NOMO-1 treated with DMSO at 0.1 percent for 48 hours (cell line): ENCODE results near the gene STPG1.

Source experiments
- DNase-seq: peaks from one replicate; lab custom pipeline; 2025; ENCODE audit not compliant: unreplicated experiment; lab: John Stamatoyannopoulos, UW

Gene STPG1

DNA sequence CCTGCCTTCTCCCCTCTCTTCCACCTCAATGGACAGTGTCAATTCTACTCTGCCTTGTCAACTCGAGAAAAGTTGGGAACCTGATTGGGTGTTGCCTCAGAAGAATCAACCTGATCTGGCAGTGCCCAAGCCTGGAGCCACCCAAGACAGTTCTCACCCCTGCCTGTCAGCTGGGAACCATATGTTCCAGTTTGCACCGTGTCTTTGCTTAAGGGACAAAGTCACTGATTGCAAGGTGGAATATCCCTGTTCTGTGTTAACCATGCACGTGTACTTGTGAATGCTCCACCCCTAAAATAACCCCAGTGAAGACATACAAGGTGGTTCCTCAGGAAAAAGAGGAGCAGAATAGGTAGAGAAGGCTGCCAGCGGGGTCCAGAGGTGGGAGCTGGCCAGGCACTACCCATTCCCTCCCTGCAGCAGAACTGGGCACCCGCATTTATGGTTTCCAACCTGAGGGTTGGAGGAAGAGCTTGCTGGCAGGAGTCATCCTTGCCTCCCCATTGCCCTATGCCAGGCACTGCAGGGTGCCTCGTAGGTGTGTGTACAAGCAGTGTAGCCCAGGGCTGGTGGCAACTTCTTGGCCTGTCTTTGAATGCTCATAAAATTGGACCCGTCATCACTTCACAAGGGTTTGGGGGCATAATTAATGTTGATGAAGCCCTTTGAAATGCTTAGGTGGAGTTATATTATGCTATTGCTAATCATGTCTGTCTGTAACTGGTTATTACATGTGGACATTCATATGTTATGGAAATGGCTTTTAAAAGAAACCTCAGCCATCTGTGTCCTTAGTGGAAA is 13.4 kb upstream of the STPG1 start:
- DNase-seq = no peak

DNA sequence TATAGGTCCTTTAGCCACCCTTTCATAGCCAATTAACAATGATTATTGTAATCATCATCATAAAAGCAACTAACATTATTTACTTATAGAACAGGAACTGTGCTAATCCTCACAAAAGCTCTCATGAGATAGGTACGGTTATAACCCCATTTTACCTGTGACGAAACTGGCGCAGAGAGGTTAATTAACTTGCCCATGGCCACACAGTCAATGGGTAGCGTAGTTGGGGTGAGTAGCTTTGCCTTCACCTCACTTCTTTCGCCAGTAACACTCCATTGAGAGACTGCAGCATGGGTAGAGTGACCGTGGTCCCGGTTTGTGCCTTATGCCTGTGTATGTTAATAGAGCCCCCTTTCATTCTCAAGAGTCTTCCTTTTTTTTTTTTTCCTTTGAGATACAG is 12.3 kb upstream of the STPG1 start:
- DNase-seq = no peak

DNA sequence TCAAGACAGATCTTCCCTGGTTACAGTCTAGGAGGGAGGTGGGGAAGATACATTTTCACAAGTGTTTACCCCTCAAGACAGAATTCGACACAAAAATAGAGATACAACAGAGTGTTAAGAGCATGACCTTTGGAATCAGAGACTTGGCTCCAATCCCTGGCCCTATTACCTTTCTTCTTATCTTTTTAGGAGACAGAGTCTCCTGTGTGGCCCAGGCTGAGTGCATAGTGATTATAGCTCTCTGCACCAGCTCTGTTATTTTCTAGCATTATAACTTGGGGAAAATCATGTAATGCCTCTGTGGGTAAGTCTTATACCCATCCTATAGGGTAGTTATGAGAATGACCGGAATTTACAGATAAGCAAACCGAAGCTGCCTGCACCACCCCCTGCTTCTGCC is 11.9 kb upstream of the STPG1 start:
- DNase-seq = no peak

DNA sequence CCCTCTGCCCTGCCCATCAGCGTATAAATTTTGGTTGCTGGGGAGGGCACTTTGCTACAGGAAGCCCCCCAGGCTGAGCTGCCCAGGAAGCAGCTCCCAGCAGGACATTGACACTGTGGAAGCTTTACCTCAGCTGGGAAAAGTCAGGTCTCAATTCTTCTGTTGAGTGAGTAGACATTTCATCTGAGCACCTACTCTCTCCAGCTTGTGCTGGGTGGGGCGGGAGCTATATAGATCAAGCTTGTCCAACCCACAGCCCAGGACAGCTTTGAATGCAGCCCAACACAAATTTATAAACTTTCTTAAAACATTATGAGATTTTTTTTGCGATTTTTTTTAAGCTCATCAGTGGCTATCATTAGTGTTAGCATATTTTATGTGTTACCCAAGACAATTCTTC is 11.4 kb upstream of the STPG1 start:
- DNase-seq = no peak

DNA sequence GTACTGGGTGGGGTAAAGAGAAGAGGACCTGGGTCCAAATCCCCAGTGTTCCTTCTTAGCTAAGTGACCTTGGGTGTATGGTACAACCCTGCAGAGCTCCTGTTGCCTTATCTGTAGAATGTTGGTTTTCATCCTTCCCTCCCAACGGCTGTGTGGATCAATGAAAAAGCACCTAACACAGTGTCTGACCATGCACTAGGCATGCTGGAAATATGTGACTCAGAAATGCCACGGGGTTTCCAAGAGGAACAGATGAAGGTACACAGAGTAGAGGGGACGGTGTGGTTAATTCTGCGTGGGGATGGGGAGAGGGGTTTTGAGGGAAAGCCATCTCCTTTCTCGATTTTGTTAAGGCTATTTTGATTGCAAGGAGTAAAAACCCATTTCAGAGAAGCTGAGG is 10.6 kb upstream of the STPG1 start:
- no peak for DNase-seq

DNA sequence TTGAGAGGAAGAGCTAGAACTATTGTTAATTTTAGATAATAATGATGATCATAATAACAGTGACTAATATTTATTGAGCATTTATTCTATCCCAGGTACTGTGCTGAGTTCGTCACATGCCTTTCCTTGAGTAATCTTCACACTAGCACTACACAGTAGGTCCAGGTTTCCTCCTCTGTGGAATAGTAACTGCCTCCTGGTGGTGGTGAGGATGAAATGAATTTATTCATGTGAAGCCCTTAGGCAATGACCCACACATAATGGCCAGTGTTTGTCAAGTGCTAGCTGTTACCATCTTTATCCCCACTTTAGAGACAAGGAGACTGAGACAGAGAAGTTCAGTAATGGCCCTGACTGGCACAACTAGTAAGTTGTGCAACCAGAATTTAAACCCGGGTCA is 7.9 kb upstream of the STPG1 start:
- no peak for DNase-seq

DNA sequence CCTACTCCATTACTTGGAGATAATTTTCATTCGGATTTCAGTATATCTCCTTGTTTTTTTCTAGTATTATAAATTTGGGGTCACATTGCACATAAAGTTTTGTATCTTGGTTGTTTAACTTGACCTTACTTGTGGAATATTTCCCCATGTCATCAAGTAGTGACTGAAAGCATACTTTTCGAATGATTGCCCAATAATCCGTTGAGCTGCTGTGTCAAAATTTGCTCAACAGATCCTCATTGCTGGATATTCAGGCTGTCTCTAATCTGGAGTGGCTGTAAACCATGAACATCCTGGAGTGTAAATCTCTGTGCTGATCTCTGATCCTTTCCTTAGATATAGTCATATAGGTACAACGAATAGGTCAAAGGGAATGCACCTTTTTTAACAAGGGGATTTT is 7.0 kb upstream of the STPG1 start:
- peak; percentile 79 for DNase-seq

DNA sequence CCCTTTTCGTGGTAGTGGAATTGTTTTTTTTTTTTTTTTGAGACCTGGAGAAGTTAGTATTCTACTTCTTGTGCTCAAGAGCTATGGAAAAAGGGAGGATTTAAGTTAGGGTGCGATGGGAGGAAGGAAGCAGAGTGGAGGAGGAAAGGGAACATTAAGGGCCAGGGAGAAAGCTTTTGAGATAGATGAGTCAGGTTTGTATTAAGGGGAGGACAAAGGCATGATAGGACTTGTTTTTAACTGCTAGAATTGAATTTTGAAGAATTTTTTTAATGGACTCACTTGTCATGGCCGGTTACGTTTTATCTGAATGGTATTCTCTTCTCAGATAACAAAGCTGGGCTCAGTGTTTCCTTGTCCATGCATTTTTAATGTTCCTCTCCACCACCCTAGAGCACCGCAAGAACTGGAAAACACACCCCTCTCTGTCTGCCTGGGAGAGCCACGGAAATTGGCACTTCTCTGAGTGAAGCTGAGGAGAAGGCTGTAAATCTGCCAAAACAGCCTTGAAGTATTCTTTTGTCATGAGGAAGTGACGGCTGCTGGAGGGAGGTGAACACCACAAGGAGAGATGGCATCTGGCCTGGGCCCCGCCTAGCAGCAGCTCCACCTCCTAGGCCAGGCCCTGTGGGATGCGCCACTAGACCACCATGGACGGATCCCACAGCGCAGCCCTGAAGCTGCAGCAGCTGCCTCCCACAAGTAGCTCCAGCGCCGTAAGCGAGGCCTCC is 5.5 kb upstream of the STPG1 start:
- peak; percentile 92 for DNase-seq

DNA sequence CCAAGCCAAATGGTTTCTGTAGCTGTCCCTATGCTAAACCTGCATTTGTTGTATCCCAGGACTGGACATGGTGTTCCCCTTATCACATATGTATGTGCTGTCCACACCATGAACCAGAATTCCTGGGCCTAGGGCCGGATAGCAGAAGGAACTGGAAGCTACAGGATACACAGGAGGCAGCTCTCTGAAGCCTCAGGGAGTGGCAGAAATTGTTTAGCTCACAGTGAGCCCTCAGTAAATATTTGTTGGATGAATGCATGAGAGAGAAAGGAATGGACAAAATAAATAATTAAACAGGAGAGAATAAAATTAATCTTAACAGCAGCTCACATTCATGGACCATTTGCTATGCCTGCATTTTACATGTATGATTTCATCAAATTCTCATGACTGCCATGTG is 4.1 kb upstream of the STPG1 start:
- no peak for DNase-seq

DNA sequence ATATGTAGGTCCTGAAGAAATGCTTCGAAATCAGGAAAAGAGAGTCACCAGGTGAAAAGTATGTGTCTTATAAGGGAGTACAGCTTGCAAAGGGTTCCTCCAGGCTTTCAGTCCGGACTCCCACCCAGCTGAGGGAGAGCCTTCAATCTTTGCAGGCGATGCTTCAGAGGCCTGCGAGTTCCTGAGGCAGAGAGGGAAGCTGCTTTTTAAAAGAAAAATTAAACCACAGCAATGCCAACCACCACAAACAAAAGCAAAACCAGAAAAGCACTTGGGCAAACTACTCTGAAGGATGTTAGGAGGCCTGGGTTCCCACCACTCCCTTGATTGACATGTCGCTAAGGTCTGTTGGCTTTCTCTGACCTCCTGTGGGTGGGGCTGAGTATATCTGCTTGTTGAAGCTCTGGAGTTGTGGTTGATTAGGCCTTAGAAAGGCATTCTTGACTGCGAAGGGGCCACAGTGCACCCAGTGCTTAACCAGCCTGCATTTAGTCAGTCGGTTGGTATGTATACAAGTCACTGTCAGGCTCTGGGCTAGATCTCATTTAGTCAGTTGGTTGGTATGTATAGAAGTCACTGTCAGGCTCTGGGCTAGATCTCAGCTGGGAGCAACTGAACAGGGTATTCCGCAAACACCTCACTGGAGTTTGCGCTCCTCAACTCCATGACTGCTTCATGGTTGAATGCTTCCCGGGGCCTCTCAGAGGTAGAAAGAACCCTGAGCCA is 3.2 kb upstream of the STPG1 start:
- DNase-seq = peak; percentile 25

DNA sequence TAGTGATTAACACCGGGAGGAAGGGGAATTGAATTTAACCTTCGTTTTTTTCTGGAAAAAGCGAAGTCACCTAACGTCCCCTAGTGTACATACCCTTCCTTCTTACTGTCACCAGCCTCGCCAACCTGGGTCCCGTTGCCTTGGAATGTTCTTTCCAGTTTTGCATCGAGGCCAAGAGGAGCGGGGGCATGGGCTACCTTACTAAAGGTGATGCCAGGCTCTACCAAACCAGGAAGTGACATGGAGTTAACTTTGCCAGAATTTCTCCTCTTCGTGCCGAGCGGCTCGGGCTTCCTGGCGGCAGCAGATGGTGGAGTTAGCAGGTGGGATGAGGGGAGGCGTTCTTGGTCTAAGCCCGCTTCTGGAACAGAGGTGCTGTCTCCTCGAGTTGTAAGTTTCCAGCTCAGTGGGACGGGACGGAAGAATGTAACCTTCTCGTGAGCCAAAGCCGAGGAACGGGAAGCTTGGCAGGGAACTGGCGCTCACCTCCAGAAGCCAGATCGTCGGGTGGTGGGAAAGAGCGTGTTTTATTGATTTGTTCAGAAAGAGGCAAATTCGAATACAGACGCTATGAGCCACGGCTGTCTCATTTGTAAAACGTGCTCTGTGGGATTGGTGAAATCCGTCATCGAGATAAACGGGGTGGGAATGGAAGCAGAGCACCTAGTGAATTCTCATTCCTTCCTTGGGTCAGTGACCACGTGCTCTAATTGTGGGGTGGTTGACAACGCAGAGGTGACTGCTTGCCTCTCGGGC is 2.5 kb upstream of the STPG1 start:
- peak; percentile 26 for DNase-seq

DNA sequence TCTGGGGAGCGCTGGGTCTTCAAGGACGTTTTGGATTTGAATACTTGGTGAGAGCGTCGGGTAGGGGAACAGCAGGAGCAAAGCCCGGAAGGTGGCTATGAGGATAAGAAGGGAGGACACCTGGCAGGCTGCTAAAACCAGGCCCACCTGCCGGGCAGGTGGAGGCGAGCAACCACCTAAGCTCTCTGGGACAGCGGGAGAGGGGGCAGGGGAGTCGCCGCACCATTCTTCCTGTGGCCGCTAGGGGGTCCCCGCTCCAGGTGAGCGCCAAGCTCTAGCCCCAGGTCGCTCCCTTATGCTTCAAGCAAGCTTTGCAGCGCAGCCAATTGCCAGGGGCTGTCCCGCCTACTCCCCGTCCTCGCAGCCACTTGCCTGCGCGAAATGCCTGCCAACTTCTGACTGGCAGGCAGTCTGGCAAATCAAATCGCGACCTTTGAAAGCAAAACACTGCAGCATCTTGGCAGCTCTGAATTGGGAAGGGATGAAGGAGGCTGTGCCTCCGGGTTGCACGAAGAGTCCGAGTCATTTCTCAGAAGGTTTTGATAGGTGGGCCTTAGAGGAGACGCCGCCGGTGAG is 1.8 kb upstream of the STPG1 start, which contains the start of gene NIPAL3:
NIPAL3 (plus strand) TSS at position 469 of the 576 bp plus-strand sequence. CDS start 3,746 bp downstream, outside the sequence.
- DNase-seq = peak; percentile 98

DNA sequence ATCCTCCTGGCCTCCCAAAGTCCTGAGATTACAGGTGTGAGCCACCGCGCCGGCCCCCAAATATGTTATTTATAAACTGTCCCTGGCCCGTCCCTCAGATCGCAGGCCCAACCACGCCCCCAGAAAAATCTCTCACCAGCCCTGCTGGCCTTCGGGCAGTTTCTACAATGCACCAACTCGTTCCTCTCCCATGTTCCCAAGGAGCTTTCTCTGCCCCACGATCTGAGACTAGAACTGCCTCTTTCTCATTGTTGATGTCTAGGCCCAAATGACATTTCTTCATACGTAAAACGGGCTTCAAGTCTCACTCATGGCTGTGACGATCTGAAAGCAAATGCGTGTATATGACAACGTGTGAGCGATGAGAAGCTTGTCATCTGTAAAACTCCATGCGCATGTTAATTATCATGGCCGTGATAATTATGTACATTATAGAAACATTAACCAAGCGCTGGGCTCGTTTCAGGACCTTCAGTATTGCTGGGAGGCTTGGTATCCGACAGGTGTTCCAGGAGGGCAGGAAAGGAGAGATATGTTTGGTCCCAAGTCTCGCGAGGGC is 1.3 kb upstream of the STPG1 start:
- DNase-seq = no peak

DNA sequence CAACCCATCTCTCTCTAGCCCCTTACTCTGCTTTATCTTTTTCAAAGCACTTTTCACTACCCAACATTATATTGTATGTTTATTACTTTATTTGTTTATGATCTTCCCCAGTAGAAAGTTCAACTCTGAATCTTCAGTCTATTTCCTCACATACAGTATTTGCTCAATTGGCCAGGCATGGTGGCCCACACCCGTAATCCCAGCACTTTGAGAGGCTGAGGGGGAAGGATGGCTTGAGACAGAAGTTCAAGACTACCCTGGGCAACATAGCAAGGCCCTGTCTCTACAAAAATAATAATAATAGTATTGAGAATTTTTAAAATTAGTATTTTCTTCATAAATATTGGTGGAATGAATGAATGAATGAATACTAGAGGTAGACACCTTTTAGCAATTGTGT is 1.2 kb downstream of the STPG1 start:
- DNase-seq = no peak

DNA sequence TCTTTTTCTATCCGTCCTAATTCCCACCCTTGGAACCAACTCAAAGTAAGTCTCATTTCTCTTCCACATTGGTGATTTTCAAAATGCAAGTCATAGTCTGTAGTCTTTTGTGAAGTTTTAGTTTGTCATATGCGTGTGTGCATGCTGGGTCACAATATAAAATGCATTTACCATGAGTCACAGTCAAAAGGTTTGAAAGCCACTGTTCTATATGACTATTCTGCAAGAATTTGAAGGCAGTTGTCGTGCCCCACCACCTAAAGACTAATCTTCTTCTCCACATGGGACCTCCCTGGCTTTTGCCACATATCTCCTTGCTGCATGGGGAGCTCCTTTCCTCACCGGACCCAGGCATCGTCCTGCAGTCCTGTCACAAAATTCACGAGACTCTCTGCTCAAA is 1.6 kb downstream of the STPG1 start:
- peak; percentile 21 for DNase-seq

DNA sequence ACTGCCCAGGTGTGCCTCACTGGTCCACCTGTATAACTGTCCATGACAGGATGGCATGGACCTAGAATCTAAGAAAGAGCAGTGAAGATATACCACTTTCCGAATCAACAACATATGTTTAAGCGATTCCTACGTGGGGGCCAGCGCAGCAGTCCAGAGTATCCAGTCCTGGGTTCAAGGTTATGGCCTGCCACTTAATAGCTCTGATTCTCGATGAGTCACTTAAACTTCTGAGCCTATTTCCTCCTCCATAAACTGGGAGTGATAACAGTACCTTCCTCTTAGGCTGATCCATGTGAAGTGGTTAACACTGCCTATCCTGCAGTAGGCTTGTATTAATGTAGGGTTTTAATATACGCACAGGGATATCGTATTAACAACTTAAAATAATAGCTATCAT is 2.8 kb downstream of the STPG1 start:
- DNase-seq = no peak

DNA sequence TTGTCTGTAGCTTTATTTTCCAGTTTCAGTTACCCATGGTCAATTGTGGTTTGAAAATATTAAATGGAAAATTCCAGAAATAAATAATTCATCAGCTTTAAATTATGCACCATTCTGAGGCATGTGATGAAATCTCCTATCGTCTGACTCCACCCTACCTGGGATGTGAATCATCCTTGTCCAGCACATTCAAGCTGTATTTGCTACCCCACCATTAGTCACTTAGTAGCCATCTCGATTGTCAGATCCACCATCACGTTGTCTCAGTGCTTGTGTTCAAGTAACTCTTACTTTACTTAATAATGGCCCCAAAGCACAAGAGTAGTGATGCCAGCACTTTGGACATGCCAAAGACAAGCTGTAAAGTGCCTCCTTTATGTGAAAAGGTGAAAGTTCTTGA is 4.0 kb downstream of the STPG1 start:
- DNase-seq = no peak

DNA sequence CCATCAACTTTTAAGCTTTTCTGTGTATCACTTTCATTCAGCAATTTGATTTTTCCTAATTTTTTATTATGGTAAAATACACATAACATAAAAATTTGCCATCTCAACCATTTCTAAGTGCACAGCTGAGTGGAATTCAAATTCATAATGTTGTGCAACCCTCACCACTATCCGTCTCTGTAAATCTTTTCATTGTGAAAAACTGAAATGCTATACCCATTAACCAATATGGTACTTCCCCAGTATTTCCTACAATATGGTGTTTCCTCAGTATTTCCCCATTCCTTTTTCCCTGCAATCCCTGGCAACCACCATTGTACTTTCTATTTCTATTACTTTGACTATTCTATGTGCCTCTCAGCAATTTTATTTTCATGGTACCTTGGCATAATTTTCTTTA is 6.8 kb downstream of the STPG1 start:
- DNase-seq = peak; percentile 4

DNA sequence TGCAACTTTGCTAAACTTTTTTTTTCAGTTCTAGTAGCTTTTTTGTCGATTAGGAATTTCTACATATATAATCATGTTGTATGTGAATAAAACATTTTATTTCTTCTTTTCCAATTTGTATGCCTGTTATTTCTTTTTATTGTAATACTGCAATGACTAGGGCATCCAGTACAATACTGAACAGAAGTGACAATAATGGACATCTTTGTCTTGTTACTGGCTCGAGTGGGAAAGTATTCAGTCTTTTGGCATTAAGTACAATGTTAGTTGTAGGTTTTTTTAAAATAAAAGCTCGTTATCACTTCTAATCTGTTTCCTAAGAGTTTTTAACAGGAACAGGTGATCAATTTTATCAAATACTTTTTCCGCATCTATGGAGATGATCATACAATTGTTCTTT is 9.8 kb downstream of the STPG1 start:
- DNase-seq = no peak

DNA sequence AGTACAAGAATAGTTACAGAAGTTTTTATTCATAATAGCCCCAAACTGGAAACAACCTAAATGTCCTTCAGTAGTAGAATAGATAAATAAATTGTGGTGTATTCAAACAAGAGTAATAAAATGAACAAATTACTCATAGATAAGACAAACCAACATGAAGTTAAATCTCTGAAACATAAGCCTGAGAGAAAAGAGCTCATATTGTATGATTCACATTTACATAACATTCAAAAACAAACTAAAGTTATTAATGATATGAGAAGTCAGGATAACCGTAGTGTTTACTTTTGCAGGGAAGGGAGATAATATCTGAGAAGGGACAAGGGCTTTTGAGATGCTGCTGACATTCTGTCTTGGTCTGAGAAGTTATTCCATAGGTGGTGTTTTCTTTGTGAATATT is 13.5 kb downstream of the STPG1 start:
- DNase-seq = no peak
